B cell (primary cell): ENCODE data around the gene CCDC86. TPM values are rescaled to one million over a fixed set of nuclear protein-coding genes. Genes with fewer than 3 reads are reported as not detected.

Experiments
- ATAC-seq: fragments of 200-7000 bp; cut with Tn5 transposase; one replicate; pipeline ENCODE4 v1.10.0; 2021; ENCODE audit warnings: low read depth, mild to moderate bottlenecking, moderate number of reproducible peaks, moderate library complexity
- CTCF ChIA-PET: fragments of 350-600 bp; sonication (Branson Sonifier 250); formaldehyde crosslinking; loops from one replicate; lab custom pipeline; 2021; ENCODE audit warnings: antibody characterized with exemption, inconsistent platforms; lab: Charles Lee
- POLR2A ChIA-PET: fragments of 350-600 bp; sonication (Branson Sonifier 250); formaldehyde crosslinking; loops from one replicate; lab custom pipeline; 2021; ENCODE audit warnings: antibody characterized with exemption; lab: Charles Lee
- DNase-seq: peaks from one replicate; pipeline ENCODE4 v3.0.0; 2013
- H2AFZ ChIP-seq: 2 replicates; pipeline ENCODE4 v1.6.1; 2012; ENCODE audit warnings: mild to moderate bottlenecking, low read depth, low read length; ENCODE audit not compliant: insufficient read depth, poor library complexity, severe bottlenecking
- H3K27ac ChIP-seq, 2 donors: 1 replicate in 1 of 2; 2 replicates in 1 of 2; pipeline ENCODE4 v1.5.1; 2012 to 2013; ENCODE audit warnings: low read length in 2 of 2, mild to moderate bottlenecking in 2 of 2, moderate library complexity in 1 of 2
- H3K27me3 ChIP-seq, 4 experiments: fragments of 200-600 bp in 1 of 4; sonication (generic) in 1 of 4; replicated peaks in 1 of 4; 1 replicate in 2 of 4; 2 replicates in 2 of 4; pipeline versions ENCODE4 v1.6.1 to v1.7.0; 2013 to 2016; ENCODE audit warnings: low read length in 3 of 4, mild to moderate bottlenecking in 2 of 4, mixed read lengths in 1 of 4, moderate library complexity in 1 of 4; ENCODE audit not compliant: insufficient read depth in 4 of 4, control insufficient read depth in 3 of 4; ENCODE audit errors: control extremely low read depth in 1 of 4
- H3K36me3 ChIP-seq, 2 experiments: replicated peaks in 1 of 2; 1 replicate in 1 of 2; 2 replicates in 1 of 2; pipeline versions ENCODE4 v1.6.1 to v1.7.1; 2013; ENCODE audit warnings: low read length in 1 of 2; ENCODE audit not compliant: insufficient read depth in 2 of 2, control insufficient read depth in 1 of 2; ENCODE audit errors: control extremely low read depth in 1 of 2, extremely low read depth in 1 of 2
- H3K4me1 ChIP-seq, 2 donors: fragments of 200-600 bp in 1 of 2; sonication (generic) in 1 of 2; 1 replicate in 1 of 2; 2 replicates in 1 of 2; pipeline versions ENCODE4 v1.5.1 to v1.6.1; 2013 to 2017; ENCODE audit warnings: low read length in 2 of 2; ENCODE audit not compliant: control insufficient read depth in 2 of 2, insufficient read depth in 2 of 2
- H3K4me2 ChIP-seq: replicated peaks from 2 replicates; pipeline ENCODE3; 2012; ENCODE audit warnings: mild to moderate bottlenecking, low read depth, low read length; ENCODE audit not compliant: poor library complexity, severe bottlenecking
- H3K4me3 ChIP-seq, 5 experiments: fragments of 200-600 bp in 1 of 5; sonication (generic) in 1 of 5; 1 replicate in 3 of 5; 2 replicates in 2 of 5; pipeline versions ENCODE4 v1.5.1 to v1.7.0; 2011 to 2016; ENCODE audit warnings: low read length in 4 of 5, mild to moderate bottlenecking in 4 of 5, low read depth in 2 of 5, control low read depth in 1 of 5, moderate library complexity in 1 of 5; ENCODE audit not compliant: insufficient read depth in 1 of 5; ENCODE audit errors: control extremely low read depth in 1 of 5, extremely low read depth in 1 of 5
- H3K79me2 ChIP-seq: fragments of 200-600 bp; sonication (generic); one replicate; pipeline ENCODE4 v1.6.0; 2016; ENCODE audit warnings: low read length; ENCODE audit not compliant: control insufficient read depth, insufficient read depth
- H3K9ac ChIP-seq: fragments of 200-600 bp; sonication (generic); 2 replicates; pipeline ENCODE4 v1.6.1; 2017; ENCODE audit warnings: mild to moderate bottlenecking, low read length, moderate library complexity
- H3K9me3 ChIP-seq, 3 donors: one replicate each; pipeline versions ENCODE4 v1.6.1 to v1.7.1; 2013; ENCODE audit warnings: low read length in 2 of 3; ENCODE audit not compliant: control insufficient read depth in 2 of 3, insufficient read depth in 1 of 3; ENCODE audit errors: control extremely low read depth in 1 of 3
- H4K20me1 ChIP-seq: 2 replicates; pipeline ENCODE4 v1.6.0; 2012; ENCODE audit warnings: mild to moderate bottlenecking, low read length; ENCODE audit not compliant: insufficient read depth, control insufficient read depth, poor library complexity, severe bottlenecking
- H3K27ac Mint-ChIP-seq: one replicate; pipeline ENCODE4 v1.8.0; 2021; ENCODE audit warnings: mixed read lengths
- H3K27me3 Mint-ChIP-seq: one replicate; pipeline ENCODE4 v1.8.0; 2021; ENCODE audit warnings: mixed read lengths
- H3K4me1 Mint-ChIP-seq: one replicate; pipeline ENCODE4 v1.8.0; 2021; ENCODE audit warnings: mixed read lengths
- H3K4me3 Mint-ChIP-seq: one replicate; pipeline ENCODE4 v1.8.0; 2021; ENCODE audit warnings: mixed read lengths
- H3K9me3 Mint-ChIP-seq: one replicate; pipeline ENCODE4 v1.8.0; 2022; ENCODE audit warnings: mixed read lengths; ENCODE audit not compliant: insufficient read depth
- CTCF ChIP-seq: fragments of 200-600 bp; IDR thresholded peaks from one replicate; pipeline ENCODE4 v1.8.0; 2022; ENCODE audit warnings: antibody characterized with exemption, mild to moderate bottlenecking
- EZH2 ChIP-seq: IDR thresholded peaks from 2 replicates; pipeline ENCODE4 v1.6.1; 2012; ENCODE audit warnings: borderline replicate concordance, low read depth, mild to moderate bottlenecking, moderate library complexity, low read length; ENCODE audit not compliant: insufficient read depth, poor library complexity, severe bottlenecking
- WGBS: methylation state at CpG from one replicate; pipeline ENCODE4 v1.1.5; 2013; ENCODE audit warnings: missing lambda C conversion rate; ENCODE audit not compliant: insufficient coverage; 5-methylcytosine and 5-hydroxymethylcytosine counted together
- intact Hi-C: fragments of 100-400 bp; cut with micrococcal nuclease; formaldehyde crosslinking; loops from one replicate; pipeline ENCODE4 v1.10.0; 2022
- polyA plus RNA-seq: library from polyadenylated mRNA; depleted of rRNA; stranded (reverse); fragments of >200 nt; gene quantifications from 2 replicates; pipeline ENCODE4 v1.2.3, GENCODE V29; 2012
- total RNA-seq, 2 donors: library from RNA; stranded (reverse); fragments of 120-200 nt in 1 of 2; gene quantifications; 1 replicate in 1 of 2; 2 replicates in 1 of 2; pipeline versions ENCODE4 v1.2.3 to v1.2.4, GENCODE V29; 2013 to 2022

CCDC86 gene
- total and polyA plus RNA-seq, 2 donors (not counting 1 experiment from before 2014, with no cell fraction given): 10.5 to 12.4 TPM

GRCh38 chr11:60899046-60899936 is 57.4 kb downstream of the CCDC86 start:
- TF ChIP-seq CTCF: peak; percentile 97
- TF ChIP-seq EZH2: no peak
- H3K27ac ChIP-seq: no peak overlapping the region
- DNase-seq (peak; percentile 69), ATAC-seq (peak; percentile 78)
- H4K20me1 ChIP-seq: peaks cover 38% of the 10 kb centered on the region
- intact Hi-C loops: loop anchor here (1.0 kb wide), 3 partner anchors 68 to 288 kb away; no protein-coding TSS in a partner anchor
- Mint-ChIP-seq H3K27me3 (no peaks in the 10 kb centered on the region), H3K4me1 (peaks cover 10% of the 10 kb centered on the region), H3K9me3 (no peaks in the 10 kb centered on the region), H3K4me3 (no peak overlapping the region), H3K27ac (no peak overlapping the region)
- ChIA-PET CTCF (interaction anchor here (0.6 to 10.2 kb wide), 24 partner anchors 8 to 634 kb away, joined by 3 to 129 read pairs (median 5); partner anchors contain the start of genes PTGDR2 and TMEM109), POLR2A (interaction anchor here (1.0 kb wide), 1 partner anchor 68 kb away, joined by 4 read pairs; no protein-coding TSS in a partner anchor)
- H3K79me2 ChIP-seq: peaks cover 31% of the 10 kb centered on the region
- H3K4me2 ChIP-seq: no peak overlapping the region
- WGBS: 86% methylated on average over 7 of the region's 12 CpGs
- H3K36me3 ChIP-seq: peaks cover 3 to 93% of the 10 kb centered on the region in 2 experiments
- H2AFZ ChIP-seq: no peak overlapping the region
- peaks cover 0 to 3% of the 10 kb centered on the region in 2 donors for H3K4me1 ChIP-seq
- no peak overlapping the region for H3K4me3 ChIP-seq
- no peaks in the 10 kb centered on the region for H3K9me3 ChIP-seq
- H3K9ac ChIP-seq: no peak overlapping the region
- H3K27me3 ChIP-seq: no peaks in the 10 kb centered on the region

GRCh38 chr11:60899977-60900376 is 58.1 kb downstream of the CCDC86 start:
- ChIA-PET POLR2A (interaction anchor here (0.6 kb wide), 1 partner anchor 39 kb away, joined by 3 read pairs; no protein-coding TSS in a partner anchor), CTCF (interaction anchor here (0.6 to 10.2 kb wide), 19 partner anchors 7 to 635 kb away, joined by 3 to 129 read pairs (median 5); partner anchors contain the start of genes PTGDR2 and TMEM109)
- 86% methylated on average over 2 of the region's 4 CpGs for WGBS
- Histone ChIP-seq H4K20me1 (peaks cover 45% of the 10 kb centered on the region), H3K9ac (no peak overlapping the region), H3K4me2 (no peak overlapping the region), H3K79me2 (peaks cover 36% of the 10 kb centered on the region), H3K27me3 (no peaks in the 10 kb centered on the region), H3K9me3 (no peaks in the 10 kb centered on the region), H3K27ac (no peak overlapping the region), H3K36me3 (peaks cover 3 to 87% of the 10 kb centered on the region in 2 experiments), H2AFZ (no peak overlapping the region), H3K4me3 (no peak overlapping the region), H3K4me1 (peaks cover 6 to 10% of the 10 kb centered on the region in 2 donors)
- no peak for ATAC-seq
- no peak overlapping the region for H3K27ac Mint-ChIP-seq
- peaks cover 14% of the 10 kb centered on the region for H3K4me1 Mint-ChIP-seq
- TF ChIP-seq CTCF (no peak), EZH2 (no peak)
- H3K27me3 Mint-ChIP-seq: no peaks in the 10 kb centered on the region
- no peak overlapping the region for H3K4me3 Mint-ChIP-seq
- no peak for DNase-seq
- no peaks in the 10 kb centered on the region for H3K9me3 Mint-ChIP-seq
- intact Hi-C loops: loop anchor here (1.0 kb wide), 3 partner anchors 69 to 287 kb away; no protein-coding TSS in a partner anchor
